Measurements from ENCODE around the gene IFNG-AS1. TPM values are rescaled to one million over a fixed set of nuclear protein-coding genes. Genes with fewer than 3 reads are reported as not detected.
A peak's percentile ranks its signal among the peaks of the same experiment; 100 is the strongest.

IFNG-AS1 gene
- total RNA-seq, 4 donors from 2014 or later, result 0.57 TPM; not detected in 3

DNA sequence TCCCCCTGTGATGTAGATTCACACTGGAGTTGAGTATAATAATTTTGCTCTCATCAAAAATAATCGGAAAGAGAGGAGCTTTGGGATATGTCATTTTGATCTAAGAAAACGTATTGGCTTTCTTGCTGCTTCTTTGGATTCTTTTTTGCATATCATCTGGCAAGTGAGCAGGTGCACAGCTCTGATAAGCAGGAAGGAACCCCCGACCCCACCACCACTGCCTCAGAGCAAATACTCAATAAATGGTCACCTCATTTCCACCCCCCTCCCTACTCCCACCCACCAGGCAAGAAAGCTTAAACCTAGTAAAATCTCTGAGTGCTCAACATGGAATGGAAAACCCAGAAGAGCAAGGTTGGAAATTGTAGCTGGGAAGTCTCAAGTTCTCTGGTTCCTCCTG, 49.4 kb downstream of the IFNG-AS1 start:
- no peak overlapping the region for H3K4me3 ChIP-seq
- intact Hi-C loops (cut with DNase I), result no loop called here
- H3K36me3 ChIP-seq, result no peaks in the 10 kb centered on the region
- no peak overlapping the region for H3K27ac ChIP-seq
- H3K4me1 ChIP-seq, result peaks cover 0 to 10% (median 0%) of the 10 kb centered on the region in 3 donors
- H3K9me3 ChIP-seq, result no peaks in the 10 kb centered on the region
- no peak for DNase-seq
- TF ChIP-seq, protein P1, sequence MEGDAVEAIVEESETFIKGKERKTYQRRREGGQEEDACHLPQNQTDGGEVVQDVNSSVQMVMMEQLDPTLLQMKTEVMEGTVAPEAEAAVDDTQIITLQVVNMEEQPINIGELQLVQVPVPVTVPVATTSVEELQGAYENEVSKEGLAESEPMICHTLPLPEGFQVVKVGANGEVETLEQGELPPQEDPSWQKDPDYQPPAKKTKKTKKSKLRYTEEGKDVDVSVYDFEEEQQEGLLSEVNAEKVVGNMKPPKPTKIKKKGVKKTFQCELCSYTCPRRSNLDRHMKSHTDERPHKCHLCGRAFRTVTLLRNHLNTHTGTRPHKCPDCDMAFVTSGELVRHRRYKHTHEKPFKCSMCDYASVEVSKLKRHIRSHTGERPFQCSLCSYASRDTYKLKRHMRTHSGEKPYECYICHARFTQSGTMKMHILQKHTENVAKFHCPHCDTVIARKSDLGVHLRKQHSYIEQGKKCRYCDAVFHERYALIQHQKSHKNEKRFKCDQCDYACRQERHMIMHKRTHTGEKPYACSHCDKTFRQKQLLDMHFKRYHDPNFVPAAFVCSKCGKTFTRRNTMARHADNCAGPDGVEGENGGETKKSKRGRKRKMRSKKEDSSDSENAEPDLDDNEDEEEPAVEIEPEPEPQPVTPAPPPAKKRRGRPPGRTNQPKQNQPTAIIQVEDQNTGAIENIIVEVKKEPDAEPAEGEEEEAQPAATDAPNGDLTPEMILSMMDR (IDR thresholded peaks at IDR 0.05), result no peak
- H3K27me3 ChIP-seq, result peaks cover 0 to 5% (median 0%) of the 10 kb centered on the region in 4 donors
- WGBS, 2 donors, result 50 to 71% methylated on average over 3 of the region's 3 CpGs

DNA sequence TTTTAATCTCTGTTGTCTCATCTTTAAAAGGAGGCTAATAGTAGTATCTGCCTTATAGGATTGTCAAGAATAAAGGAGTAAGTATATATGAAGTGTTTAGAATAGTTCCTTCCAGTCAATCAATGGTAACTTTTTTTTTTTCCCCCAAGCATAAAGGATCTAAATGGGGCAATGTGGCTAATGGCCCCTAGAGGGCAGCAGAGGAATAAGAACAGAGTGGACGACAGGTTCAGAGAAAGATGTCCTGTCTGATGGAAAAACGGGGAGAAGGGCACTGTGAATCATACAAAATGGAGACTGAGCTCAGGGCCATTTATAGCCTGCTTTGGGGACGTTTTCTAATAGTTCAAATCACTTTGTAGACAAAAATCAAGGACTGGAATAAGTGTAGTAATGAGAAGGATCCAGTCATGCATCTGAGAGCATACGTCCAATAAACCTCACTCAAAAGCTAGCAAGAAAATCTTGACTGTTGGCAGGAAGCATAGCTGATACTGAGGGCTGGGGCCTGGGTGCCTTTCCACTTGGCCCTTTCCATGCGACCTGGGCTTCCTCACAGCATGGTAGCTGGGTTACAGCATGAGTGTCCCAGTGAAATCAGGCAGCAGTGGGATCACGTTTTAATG, 51.3 kb downstream of the IFNG-AS1 start:
- intact Hi-C loops (cut with DNase I), result loop anchor here (10.0 kb wide), 1 partner anchor 114 kb away; the partner anchor contains the start of gene IFNG
- no peaks in the 10 kb centered on the region for H3K9me3 ChIP-seq
- TF ChIP-seq, protein P1 (IDR thresholded peaks at IDR 0.05), result peak; percentile 57 to 80 (median 74)
- TF ChIP-seq POLR2A (IDR thresholded peaks at IDR 0.05), result no peak
- no peak overlapping the region for H3K27ac ChIP-seq
- no peak overlapping the region for H3K4me3 ChIP-seq
- H3K27me3 ChIP-seq, result no peaks in the 10 kb centered on the region
- peaks cover 0 to 10% (median 0%) of the 10 kb centered on the region in 3 donors for H3K4me1 ChIP-seq
- WGBS, 2 donors, result 25 to 30% methylated on average over 6 of the region's 6 CpGs
- H3K36me3 ChIP-seq, result no peaks in the 10 kb centered on the region
- DNase-seq, result no peak

DNA sequence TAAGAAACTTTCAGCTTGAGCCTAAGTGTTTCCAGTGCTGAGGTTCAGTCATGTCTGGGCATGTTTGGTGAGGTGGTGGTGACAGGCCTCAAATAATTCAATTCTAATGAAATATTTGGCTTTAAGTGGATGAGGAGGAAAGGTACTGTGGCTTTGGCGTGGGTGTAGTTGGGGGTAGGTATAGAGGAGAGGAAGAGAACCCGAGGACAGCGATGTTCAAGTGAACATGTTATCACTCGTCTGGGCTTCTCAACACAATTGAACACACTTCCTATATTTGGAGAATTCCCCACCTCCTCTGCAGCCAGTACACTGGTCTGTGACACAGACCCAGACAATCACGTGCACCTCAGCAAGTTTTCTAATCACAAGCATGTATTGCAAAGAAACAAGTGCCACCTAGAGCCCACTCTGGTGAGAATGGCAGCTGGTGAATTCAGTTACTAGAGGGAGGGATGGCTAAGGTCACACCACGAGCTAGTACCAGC, 53.0 kb downstream of the IFNG-AS1 start:
- H3K4me3 ChIP-seq, result no peak overlapping the region
- H3K4me1 ChIP-seq, result peaks cover 0 to 10% (median 0%) of the 10 kb centered on the region in 3 donors
- intact Hi-C loops (cut with DNase I), result loop anchor here (10.0 kb wide), 1 partner anchor 113 kb away; the partner anchor contains the start of gene IFNG
- WGBS, 2 donors, result 25 to 31% methylated on average over 6 of the region's 6 CpGs
- no peaks in the 10 kb centered on the region for H3K36me3 ChIP-seq
- no peak for DNase-seq
- H3K27ac ChIP-seq, result no peak overlapping the region
- H3K9me3 ChIP-seq, result no peaks in the 10 kb centered on the region
- no peaks in the 10 kb centered on the region for H3K27me3 ChIP-seq
- TF ChIP-seq POLR2A (IDR thresholded peaks at IDR 0.05), result no peak
- TF ChIP-seq, protein P1 (IDR thresholded peaks at IDR 0.05), result no peak

DNA sequence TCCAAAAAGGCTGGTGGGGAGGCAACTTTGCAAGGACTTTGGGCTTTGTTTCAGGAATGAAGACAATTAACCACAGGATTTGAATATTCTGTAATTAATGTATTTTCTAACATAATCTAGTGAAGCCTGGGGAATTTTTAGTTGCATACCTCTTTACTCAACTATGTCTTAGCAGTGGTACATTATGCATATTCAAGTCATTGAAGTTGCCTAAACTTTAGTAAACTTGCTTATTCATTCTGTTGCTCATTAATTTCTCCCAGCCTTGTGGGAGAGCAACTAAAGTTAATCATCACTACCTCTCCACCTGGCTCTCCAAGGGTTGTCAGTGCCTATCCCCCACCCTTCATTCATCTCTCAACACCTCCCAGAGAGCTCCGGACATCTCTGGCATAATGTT, 54.2 kb downstream of the IFNG-AS1 start:
- no peaks in the 10 kb centered on the region for H3K27me3 ChIP-seq
- no peaks in the 10 kb centered on the region for H3K9me3 ChIP-seq
- H3K4me3 ChIP-seq, result no peak overlapping the region
- H3K27ac ChIP-seq, result no peak overlapping the region
- TF ChIP-seq, protein P1 (IDR thresholded peaks at IDR 0.05), result no peak
- TF ChIP-seq POLR2A (IDR thresholded peaks at IDR 0.05), result no peak
- peaks cover 0 to 10% (median 0%) of the 10 kb centered on the region in 3 donors for H3K4me1 ChIP-seq
- DNase-seq, result no peak
- H3K36me3 ChIP-seq, result no peaks in the 10 kb centered on the region
- intact Hi-C loops (cut with DNase I), result loop anchor here (10.0 kb wide), 1 partner anchor 111 kb away; the partner anchor contains the start of gene IFNG
- WGBS, 2 donors, result 93 to 100% methylated on average over 1 of the region's 1 CpG

DNA sequence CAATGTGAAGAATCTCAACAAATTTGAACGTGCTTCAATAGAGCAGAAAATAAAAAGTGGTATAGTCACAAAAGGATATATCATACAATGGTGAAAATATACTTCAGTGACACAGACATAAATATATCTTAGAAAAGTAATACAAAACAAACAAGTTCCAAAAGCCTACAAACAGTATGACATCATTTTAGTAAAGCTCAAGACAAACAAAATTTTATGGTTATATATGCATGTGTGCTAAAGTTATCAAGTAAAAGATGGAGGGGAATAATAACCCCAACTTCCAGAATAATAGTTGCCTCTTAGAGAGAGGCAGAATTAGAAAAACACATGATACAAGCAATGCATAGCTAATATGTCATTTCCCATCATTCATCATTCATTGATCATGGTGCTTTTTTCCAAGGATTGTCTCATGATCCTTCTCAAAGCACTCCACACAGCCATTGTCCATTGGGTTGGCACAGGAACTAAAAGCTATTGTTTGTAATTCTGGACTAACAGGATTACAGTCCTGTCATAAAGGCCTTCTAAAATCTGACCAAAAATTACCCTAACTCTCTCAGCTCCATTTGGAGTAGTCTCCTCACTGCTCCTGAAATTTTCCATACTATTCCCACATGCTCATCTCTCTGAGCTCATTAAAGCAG, 59.5 kb downstream of the IFNG-AS1 start:
- no peak overlapping the region for H3K4me3 ChIP-seq
- 50 to 54% methylated on average over 1 of the region's 1 CpG for WGBS, 2 donors
- no peaks in the 10 kb centered on the region for H3K27me3 ChIP-seq
- no peaks in the 10 kb centered on the region for H3K4me1 ChIP-seq
- TF ChIP-seq, protein P1 (IDR thresholded peaks at IDR 0.05), result no peak
- no peak for TF ChIP-seq POLR2A (IDR thresholded peaks at IDR 0.05)
- intact Hi-C loops (cut with DNase I), result loop anchor here (10.0 kb wide), 1 partner anchor 106 kb away; the partner anchor contains the start of gene IFNG
- H3K27ac ChIP-seq, result no peak overlapping the region
- DNase-seq, result no peak
- no peaks in the 10 kb centered on the region for H3K36me3 ChIP-seq
- no peaks in the 10 kb centered on the region for H3K9me3 ChIP-seq
